Activated CD8-positive, alpha-beta memory T cell treated with anti-CD3 and anti-CD28 coated beads for 1 hour (primary cell): ENCODE data around the gene MSL3B.

Source experiments
- DNase-seq, 2 donors: peaks; one replicate each; pipeline ENCODE4 v3.0.0-alpha.2; 2020; ENCODE audit warnings: low read depth in 1 of 2; ENCODE audit errors: extremely low read depth in 1 of 2

Gene MSL3B

DNA sequence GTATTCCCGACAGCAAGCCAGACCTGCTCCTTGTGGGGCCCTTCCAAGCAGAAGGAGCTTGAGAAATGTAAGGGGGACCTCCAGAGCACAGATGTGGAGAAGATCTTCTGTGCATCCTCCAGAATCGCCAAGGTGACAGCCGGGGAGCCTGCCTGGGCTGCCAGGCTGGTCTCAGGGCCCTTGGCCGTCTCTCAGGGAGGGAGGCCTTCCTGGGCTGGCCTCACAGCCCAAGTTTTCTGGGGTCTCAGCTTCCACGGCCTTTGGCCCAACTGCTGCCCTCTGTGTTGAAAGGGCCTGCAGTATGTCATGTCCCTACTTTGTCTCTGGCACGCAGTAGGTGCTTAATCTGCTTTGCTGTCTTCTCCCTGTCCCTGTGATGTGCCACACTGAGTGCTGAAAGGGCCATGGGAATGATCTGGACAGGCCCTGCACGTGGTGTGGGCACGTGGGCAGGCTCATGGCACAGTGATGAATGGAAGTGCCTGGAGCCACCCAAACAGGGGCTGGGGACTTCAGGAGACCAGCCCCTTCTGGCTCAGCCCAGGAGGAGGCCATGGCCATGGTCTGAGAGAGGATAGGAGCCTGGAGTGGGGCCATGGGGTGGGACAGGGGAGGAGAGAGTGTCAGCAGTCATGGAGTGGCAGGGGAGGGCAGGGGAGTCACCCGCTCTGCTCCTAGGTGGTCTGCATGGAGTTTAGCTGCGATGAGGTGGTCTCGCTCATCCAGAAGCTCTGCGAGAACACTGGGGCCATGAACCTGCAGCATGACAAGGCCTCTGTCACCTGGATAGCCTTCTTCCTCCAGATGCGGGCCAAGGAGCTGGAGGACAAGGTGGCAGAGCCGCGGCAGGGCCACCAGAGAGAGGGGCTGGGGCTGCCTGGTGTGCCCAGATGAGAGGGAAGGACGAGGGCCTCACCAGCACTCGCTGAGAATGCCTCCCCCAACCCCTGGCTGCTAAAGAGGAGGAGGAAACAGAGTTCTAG is 49.3 kb downstream of the MSL3B start:
- no peak for DNase-seq

DNA sequence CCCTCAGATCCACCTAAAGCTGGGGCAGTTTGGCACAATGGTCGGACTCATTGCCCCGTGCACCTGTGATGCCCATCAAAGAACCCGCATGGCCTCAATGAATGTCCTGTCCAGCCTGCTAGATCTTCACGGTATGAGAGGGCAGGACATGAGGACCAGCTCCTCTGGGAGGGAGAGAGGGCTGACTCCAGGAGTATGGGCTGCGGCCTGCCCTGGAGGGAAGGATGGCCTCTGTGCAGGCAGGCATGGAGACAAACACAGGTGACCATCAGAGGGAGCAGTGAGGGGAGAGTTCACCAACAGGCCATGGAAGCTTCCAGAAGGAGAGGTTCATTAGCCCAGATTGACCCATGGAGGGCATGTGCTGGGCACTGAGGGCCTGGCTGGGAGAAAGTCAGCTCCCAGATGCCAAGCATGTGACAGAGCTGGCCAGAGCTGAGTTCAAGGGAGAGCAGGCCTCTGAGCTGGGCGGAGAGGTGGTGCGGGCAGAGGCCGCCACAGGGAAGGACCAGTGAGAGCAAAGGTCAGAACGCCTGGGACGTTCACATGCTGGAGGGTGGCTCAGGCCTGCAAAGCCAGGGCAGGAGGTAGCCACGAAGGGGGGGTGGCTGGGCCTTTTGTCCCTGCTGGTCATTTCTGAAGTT is 50.1 kb downstream of the MSL3B start:
- no peak for DNase-seq

DNA sequence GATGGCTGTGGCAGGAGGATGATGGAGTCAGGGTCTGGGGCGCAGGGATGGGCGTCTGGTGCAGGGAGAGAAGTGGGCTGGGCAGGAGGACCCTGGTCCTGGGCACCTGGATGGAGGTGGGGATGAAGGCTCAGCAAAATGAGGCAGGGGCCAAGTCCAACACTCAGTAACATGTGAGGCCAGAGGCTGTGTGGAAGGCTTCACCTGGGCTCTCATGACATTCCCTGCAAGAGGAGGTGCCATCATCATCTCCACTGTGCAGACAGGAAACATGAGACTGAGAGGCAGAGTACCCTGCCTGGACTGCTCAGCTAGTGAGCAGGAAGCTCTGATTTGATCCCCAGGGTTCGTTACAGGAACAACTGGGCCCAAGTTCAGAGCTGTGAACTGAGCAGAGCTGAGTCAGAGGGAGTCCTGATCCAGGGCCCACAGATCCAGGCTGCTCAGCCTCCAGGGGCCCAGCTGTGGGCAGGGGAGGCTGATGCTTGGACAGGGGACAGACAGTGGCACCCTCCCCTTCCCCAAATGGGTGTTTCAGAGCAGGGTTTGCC is 50.8 kb downstream of the MSL3B start:
- DNase-seq: no peak

DNA sequence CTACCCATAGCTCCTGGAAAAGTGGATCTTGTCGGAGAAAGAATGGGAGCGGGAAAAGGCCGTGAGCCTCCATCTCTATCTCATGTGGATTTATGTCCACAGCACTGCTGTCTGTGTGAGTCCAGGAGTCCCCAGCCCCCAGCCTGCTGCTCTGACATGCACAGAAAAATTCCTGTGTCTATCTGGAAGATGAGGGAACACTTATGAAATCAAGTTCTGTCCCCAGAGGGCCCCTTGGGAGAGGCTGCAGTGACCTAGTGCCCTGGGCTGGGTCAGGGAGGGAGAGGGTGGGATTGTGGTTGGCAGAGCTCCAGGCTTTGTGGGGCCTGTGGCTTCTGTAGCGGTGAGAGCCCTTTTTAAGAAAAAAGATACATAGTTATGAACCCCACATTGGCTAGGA is 51.4 kb downstream of the MSL3B start:
- no peak for DNase-seq

DNA sequence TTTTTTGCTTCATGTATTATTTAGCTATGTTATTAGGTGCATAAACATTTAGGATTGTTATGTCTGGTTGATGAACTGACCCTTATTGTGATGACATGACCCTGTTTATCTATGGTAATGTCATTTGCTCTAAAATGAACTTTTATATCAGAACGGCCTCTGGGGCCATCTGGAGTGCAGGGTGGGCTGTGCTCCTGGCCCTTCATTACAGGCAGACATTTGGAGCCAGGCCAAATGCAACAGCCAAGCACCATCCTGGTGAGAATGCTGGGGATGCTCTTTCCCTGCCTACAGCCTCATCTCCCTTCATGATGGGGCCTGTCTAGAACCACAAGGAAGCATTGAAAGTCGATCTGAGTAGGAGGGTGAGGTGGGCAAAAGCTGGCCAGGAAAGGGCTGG is 51.9 kb downstream of the MSL3B start:
- DNase-seq: no peak

DNA sequence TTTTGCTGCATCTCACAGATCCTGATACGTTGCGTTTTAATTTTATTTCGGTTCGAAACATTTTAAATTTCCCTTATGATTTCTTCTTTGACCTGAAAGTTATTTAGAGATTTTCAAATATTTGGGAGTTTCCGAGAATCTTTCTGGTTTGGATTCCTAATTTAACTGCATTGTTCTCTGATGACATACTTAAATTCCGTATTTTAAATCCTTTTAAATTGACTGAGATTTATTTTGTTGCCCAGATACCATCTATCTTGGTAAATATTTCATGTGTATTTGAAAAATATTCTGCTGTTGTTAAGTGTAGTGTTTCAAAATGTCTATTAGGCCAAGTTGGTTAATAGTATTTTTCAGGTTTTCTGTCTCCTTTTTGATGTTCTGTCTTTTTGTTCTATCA is 52.3 kb downstream of the MSL3B start:
- DNase-seq: no peak
